Hippocampal formation (tissue), 2 donors: ENCODE data around the gene SIRT7.
"Not testable (repeated sequence)": the region's sequence is repeated elsewhere in the genome, so short reads cannot be mapped to it uniquely, and the experiment has no call there.

Experiments used
- DNase-seq, 2 donors: peaks; one replicate each; lab custom pipeline; 2025; lab: John Stamatoyannopoulos, UW

Gene SIRT7

DNA sequence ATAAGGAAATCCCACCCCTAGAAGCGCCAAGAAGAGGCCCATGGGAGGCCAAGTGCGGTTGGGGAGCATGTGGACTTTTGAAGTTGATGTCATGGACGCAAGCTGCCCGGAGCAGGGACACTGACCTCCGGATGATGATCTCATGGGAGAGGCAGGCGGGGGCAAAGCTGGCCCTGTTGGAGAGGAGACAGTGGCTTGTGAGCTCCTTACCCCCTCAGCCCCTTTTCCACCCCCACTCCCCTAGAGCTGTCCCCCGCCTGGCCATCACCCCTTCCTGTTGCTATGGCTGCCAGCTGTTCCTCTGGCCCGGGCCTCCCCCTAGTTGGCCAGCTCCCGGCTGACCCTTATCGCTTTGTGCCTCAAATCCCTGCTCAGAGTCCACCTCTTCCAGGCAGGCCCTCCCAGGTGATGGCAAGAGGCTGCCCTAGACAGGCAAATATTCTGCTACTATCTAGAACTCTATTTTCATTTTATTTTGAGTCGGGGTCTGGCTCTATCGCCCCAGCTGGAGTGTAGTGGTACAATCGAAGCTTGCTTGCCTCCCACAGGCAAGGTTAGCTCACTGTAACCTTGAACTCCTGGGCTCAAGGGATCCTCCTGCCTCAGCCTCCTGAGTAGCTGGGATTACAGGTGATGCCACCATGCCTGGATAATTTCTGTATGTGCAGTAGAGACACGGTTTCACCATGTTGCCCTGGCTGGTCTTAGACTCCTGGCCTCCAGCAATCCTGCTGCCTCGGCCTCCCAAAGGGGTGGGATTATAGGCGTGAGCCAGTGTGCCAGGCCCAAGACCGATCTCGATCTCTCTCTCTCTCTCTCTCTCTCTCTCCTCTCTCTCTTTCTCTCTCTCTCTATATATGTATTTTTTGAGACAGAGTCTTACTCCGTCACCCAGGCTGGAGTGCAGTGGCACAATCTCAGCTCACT, 36.4 kb upstream of the SIRT7 start:
- DNase-seq: no peak

DNA sequence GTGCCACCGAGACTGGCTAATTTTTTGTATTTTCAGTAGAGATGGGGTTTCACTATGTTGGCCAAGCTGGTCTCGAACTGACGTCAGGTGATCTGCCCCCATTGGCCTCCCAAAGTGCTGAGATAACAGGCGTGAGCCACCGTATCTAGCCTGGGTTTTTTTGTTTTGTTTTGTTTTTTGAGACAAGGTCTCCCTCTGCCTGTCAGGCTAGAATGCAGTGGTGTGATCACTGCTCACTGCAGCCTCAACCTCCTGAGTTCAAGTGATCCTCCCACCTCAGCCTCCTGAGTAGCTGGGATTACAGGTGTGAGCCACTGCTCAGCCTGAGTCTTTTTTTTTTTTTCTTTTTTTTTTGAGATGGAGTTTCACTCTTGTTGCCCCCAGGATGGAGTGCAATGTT, 35.5 kb upstream of the SIRT7 start:
- not testable (repeated sequence) for DNase-seq

DNA sequence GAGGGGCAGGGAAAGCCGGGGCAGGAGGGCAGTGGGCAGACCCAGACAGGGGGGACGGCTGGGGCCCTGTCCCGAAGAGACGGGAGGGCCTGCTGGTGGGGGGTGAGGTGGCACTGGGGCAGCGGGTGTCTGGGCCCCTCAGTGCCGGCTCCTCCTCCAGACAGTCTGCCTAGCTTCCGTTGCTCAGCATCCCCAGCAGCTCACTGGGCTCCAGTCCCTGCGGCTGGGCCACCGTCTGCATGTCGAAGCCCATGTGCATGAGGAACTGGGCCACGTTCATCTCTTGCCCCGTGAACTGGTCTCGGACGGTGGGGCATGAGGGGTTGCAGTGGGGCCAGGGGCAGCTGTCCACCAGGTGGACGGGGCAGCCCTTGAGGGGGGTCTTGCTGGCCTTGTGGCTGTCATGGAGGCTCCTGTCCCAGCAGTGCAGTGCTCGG, 34.8 kb upstream of the SIRT7 start:
- DNase-seq: no peak

DNA sequence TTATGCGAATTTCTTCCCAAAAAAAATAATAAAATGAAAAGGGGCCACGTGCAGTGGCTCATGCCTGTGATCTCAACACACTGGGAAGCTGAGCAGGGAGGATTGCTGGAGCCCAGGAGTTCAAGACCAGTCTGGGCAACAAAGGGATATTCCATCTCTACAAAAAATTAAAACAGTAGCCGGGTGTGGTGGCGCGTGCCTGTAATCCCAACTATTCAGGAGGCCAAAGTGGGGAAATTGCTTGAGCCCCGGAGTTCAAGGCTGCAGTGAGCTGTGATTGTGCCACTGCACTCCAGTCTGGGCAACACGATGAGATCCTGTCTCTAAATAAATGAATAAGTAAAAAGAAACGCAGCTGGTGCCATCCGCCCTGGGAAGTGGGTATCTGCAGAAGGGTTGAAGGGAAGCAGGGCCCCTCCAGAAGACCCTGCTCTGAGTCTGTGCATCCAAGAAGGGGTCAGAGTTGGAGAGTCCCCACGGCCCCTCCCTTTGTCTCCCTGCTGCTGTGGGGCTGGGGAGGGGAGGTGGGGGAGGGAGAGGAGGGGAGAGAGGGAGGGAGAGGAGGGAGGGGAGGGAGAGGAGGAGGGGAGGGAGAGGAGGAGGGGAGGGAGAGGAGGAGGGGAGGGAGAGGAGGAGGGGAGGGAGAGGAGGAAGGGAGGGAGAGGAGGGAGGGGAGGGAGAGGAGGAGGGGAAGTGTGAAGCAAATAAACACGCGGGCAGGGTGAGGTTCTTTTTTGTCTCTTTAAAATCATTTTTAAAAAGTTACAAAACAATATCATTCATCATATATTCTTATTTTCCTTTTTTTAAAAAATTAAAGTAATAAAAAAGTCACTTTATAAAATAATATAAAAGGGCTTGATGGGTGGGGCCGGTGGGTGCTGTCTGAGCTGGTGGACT, 34.1 kb upstream of the SIRT7 start:
- DNase-seq: no peak

DNA sequence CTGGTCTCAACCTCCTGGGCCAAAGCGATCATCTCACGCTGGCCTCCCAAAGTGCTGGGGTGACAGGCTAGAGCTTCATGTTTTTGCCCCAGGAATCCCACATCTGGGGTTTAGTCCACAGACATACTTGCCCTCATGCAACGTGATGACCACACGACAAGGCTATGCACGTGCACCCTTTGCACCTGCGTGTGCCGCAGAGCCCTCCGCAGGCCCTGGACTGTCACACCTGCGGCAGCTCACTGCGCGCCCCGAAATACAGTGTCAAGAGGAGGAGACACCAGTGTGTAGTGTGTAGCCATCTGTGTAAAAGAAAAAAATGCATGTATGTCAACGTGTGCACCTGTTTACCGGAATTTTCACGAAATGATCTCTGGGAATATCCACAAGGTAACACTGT, 32.5 kb upstream of the SIRT7 start:
- DNase-seq: no peak

DNA sequence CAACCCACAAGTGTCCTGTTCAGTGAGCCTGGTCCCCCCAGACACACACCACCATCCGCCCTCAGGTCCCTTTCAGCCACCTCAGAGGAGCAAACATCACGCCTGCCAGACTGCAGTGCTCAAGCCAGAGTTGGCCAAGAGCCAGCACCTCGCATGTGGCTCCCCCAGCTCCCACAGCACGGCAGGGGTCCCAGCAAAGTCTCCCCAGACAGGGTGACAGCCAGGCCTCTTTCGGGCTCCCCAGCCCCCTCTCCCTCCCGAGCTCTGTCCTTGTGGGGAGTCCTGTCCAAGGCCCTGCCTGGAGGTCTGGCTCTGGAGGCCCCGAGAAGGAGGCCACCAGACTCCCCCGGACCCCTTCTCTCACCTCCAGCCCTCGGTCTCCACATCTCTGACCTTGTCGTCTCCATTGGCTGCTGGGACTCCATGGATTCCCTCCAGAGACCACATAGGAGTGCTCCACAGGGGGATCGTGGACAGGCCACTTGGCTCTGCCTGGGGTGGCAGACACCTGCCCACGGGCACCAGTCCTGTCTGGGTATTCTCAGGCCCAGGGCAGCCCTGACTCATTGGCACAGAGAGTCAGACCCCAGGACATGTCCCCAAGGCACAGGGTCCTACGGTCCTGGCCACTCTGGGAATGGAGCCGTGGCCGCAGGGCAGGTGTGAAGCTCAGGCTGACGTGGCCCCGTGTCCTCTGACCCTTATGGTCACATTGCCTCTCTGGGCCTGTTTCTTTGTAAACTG, 30.8 kb upstream of the SIRT7 start:
- no peak for DNase-seq

DNA sequence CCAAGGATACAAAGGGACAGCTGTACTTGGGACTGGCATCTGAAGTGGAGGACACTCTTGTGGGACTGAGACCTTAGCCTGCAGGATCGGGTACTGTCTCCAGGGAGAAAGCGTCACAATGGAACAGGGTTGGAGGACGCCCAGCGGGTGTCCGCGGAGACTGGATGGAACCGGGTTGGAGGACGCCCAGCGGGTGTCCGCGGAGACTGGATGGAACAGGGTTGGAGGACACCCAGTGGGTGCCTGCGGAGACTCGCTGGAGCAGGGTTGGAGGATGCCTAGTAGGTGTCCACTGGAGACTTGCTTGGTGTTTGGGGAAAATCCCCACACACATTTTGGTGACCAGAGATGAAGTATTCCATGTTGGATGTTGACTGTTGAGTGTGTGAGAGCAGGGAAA, 29.2 kb upstream of the SIRT7 start, which contains the start of gene MYADML2:
Gene MYADML2 (minus strand): TSS at position 45 of the 400 bp plus-strand sequence. CDS start 5,492 bp downstream, outside the sequence.
- DNase-seq: no peak

DNA sequence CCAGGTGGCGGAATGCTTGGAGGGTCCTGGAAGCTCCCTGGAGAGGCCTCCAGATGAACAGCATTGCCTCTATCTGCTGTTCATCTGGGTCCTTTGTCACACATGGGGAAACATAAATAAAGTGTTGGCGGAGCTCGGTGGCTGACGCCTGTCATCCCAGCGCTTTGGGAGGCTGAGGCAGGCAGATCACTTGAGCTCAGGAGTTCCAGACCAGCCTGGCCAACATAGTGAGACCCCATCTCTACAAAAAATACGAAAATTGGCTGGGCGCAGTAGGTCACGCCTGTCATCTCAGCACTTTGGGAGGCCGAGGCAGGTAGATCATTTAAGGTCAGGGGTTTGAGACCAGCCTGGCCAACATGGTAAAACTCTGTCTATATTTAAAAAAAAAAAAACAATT, 26.9 kb upstream of the SIRT7 start:
- DNase-seq: no peak

DNA sequence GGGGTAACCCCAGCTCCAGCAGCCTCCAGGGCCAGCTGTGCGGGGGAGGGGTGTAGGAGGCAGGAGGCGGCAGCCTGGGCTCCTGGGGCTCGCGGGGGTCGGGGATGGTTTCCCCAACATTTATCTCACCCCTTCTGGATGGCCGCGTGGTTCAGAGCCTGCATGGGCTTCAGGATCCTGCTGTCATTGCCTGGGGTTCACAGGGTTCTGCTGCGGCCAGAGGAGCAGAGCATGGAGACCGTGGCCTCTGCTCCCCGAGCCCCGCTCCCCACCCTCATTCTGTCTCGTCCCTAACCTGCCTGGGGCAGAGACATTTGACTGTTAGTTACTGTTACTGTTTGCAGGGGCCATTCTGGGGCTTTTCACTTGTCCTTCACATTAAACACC, 24.2 kb upstream of the SIRT7 start:
- DNase-seq: no peak

DNA sequence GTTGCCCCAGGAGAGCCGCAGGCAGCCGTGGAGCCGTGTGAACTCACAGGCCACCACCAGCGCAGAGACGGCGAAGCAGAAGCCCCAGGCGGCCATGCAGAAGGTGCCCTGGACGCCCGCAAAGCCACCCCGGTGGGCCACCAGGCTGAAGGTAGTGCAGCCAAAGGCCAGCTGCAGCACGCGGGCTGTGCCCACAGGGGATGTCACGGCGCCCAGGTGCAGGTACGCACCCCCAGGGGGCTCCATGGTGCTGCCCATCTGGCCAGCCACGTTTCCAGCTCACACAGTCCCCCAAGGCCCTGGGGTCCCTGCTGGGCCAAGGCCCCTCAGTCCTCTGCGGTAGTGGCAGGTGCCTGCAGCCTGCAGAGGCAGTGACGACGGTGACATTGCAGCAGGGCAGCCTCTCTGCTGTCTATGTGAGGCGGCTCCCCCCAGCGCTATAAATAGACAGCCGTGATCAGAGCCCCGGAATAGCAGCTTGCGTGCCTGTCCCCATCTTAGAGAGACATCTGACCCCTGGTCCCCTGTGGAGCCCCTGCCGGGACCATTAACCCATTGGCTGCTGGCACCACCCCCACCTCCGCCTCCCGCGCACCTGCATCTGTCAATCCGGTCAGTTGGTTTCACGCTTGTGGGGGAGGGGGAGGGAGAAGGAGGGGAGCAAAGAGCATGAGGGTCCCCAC, 23.6 kb upstream of the SIRT7 start:
- no peak for DNase-seq

DNA sequence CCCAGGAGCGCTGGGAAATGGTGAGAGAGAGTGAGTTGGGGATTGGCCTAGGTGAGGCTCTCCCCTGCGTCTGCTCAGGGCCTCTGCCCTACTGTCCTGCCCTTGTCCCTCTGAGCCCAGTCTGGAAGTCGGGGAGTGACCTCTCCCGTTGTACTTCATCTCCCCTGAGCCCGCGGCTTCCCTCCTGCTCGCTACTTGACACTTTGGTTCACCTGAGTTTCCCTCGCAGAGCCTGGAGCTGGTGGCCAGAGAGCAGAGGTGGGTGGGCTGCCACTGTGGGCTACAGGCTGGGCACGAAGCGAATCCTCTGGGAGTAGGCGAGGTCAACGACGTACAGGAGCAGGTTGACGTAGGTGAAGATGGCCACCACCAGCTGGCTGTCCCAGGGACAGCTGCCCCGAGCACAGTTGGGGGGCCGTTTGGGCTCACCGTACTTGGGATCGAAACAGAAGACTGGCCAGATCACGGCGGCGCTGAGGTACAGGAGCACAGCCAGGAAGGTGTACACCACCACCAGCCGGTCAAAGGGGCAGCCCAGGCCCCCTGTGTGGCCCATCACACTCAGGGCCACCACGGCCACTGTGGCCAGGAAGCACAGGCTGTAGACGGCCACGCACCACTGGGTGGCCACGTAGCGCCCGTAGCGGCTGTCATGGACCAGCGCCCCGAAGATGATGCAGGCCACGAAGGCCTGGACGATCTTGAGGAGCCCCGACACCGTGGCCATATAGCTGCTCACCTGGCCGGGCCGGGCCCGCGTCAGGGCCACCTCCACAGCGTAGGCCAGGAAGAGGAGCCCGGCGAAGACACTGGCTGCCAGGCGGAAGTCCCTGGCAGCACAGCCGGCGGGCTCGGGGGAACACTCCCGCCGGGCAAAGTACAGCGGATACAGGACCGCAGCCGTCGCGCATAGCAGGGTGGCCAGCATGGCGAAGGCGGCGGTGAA, 22.8 kb upstream of the SIRT7 start:
- no peak for DNase-seq

DNA sequence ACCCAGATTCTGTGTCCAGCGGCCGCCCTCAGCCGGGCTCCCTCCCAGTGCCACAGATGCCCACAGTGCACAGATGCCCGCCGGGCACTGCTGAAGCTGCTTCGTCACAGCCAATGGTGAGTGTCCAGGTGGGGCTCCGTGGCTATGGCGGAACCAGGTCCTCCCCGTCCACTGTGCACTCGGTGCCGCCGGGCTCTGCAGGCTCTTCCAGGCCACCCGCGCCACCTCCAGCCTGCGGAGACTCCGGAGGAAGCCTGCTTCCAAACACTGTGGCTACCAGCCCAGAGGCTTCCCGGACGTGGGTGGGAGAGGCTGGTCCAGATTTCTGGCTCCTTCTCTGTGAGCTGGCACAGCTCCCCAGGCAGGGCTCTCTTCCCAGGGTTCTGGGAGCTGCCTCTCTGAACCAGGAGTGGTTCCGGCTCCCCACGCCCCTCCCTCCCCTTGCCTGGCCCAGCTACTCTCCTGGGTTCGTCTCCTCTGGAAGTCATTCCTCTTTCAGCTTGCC, 22.0 kb upstream of the SIRT7 start:
- DNase-seq: peak; percentile 55 to 61

DNA sequence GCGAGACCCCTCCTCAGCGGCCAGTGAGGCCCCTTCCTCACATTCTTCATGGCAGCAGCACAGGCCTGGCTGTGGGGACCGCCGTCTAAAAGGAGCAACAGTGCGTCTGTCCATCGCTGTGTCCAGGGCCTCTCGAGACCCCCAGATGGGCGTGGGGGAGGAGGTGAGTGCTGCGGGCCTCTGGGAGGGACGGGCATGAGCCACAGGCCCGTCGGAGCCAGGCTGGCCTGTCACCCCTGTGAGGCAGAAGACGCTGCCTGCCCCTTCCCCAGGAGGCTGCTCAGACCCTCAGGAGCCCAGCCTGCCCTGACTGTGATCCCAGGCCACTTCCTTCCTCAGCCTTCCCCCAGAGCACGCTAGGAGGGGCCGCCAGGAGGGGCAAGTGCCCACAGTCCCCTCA, 21.2 kb upstream of the SIRT7 start:
- DNase-seq: no peak

DNA sequence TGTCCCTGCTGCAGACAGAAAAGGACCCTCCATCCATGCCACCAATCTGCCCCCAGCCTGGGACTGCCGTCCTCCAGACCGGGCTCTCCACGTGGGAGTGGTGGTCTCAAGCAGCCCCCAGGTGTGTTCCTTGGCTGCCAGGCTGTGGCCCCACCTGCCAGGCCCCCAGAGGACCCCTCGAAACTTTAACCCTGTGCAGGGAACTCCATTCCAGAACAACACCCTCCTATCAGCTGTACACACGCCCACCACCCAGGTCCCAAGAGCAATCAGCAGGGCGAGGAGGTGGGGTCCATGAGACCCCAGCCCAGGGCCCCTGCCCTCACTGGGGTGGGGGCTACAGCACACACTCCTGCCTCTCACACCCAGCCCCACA, 17.7 kb upstream of the SIRT7 start:
- no peak for DNase-seq

DNA sequence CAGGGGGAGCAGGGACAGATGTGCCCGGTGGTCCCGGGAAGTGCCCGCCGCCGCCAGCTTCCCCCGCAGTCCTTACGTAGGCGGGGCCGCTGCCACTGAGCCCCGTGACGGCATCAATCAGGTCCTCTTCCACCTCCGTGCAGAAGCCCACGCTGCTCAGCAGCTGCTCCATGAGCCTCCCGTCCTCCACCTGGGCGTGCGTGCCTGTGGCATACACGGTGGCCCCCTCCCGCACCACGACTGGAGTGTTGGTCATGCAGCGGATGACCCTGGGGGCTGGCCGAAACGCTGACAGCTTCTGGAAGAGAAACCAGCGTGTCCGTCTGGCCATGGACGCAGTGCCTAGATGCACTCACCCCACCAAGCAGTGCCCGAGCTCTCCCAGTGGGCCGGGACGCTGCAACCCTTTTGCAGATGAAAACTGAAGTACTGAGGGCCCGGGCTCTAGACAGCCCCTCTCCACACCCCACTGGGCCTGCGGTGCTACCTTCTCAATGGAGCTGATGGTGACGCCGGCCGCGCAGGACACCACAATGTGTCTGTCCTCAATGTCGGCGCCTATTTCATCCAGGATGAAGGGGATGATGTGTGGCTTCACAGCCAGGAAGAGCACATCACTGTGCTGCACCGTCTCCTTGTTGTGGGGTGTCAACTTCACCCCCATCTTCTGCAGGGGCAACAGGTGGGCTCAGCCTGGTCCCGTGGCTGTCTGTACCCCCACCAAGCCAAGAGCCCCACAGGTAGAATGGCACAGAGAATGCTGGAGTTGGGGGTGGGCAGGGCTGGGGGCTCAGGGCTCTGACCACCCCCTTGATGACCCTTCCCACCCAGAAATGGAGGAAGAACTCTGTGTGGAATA, 17.1 kb upstream of the SIRT7 start:
- no peak for DNase-seq

DNA sequence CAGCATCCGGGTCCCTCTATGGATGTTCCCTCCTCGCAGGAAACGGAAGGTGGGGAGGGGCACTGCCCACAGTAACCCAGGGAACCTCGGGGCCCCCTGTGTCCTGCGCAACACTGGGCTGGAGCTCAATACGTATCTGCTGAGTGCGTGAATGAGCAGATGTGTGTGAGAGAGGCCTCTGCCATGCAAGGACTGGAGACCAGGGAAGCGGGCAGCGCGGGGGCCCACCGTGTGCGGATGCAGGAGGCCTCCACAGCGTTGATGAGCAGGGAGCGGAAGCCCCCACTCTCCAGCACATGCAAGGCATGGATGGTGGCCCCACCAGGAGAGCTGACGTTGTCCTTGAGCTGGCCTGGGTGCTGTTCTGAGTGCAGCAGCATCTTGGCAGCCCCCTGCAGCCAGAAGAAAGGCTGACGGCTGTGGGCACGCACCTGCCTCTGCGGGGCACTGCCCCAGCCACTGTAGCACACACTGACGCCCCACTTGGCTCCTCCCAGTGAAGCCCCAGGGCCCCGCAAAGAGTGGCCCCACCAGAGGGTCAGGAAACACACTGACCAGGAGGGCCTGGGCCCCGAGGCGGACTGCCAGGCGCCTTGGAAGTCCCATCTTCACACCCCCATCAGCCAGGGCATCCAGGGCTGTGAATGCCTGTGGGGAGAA, 16.3 kb upstream of the SIRT7 start:
- no peak for DNase-seq

DNA sequence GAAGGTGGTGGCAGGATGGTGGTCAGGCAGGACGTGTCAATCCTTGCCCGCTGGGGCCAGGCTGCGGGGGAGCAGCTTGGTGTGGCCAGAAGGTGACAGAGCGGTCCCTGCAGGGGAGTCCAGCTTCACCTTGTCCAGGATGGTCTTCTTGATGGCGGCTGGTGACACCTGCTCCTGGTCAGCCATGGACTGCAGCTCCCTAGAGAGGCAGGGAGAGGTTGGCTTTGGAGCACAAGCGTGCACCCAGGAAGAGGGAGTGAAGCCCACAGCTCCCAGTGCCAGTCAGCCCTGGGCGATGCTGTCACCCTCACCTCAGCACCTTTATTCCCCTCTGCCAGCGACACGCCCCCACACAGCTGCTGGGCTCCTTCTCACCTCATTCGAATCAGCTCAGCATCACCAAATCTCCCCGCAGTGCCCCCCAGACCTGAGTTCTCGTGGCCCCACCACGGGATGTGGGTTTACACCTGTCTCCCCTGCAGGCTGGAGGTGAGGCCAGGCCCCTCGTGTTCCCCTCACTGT, 15.3 kb upstream of the SIRT7 start:
- DNase-seq: no peak

DNA sequence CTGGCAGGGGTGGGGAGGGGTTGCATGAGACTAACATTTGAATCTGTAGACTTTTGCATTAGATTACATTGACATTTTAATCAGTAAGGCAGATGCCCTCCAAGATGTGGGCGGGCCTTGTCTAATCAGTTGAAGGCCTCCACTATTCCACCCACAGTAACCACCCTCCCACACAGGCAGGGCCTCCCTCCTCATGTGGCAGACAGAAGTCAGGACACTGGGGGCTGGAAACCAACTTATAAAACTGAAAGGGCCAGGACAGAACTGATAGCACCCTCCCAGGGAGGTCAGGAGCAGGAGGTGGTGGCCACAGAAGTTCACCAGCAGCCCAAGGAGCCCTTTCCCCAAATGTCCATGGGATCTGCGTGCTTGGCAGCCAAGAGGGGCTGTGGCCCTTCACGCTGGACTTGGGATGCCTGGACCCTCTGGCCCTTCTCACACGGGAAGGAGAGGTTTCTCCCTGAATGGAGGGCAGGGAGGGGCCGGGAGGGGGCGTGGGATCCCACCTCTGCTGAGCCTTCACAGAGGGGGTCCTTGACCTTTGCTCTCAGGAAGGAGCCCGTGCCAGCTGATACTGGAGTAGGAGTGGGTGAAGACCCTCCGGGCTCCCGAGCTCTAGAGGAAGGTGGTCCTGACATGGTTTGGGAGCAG, 14.5 kb upstream of the SIRT7 start:
- DNase-seq: no peak
